HepG2 (cell line): Measurements from ENCODE around the gene FBF1. TPM values are rescaled to one million over a fixed set of nuclear protein-coding genes. Genes with fewer than 3 reads are reported as not detected.

Source experiments
- ATAC-seq: fragments of 200-7000 bp; cut with Tn5 transposase; 3 replicates; pipeline ENCODE4 v1.9.1; 2020; ENCODE audit warnings: mild to moderate bottlenecking, moderate library complexity
- BruUV-seq: library from RNA; stranded (reverse); fragments of 400-500 nt; replicated peaks from 2 replicates; lab custom pipeline; 2021; lab: Mats Ljungman, UMichigan
- CTCF ChIA-PET: fragments of 300-600 bp; formaldehyde crosslinking; extraction: SDS; loops from one replicate; lab custom pipeline; 2021; ENCODE audit warnings: low total read pairs, inconsistent platforms, low intra/inter-chr PET ratio; lab: Yijun Ruan, JAX
- POLR2A ChIA-PET: fragments of 350-600 bp; sonication (Branson Sonifier 250); formaldehyde crosslinking; loops from one replicate; lab custom pipeline; 2020; ENCODE audit warnings: antibody characterized with exemption, inconsistent platforms; lab: Yijun Ruan, JAX
- DNase-seq: peaks from one replicate; pipeline ENCODE4 v3.0.0-alpha.2; 2015; ENCODE audit warnings: low spot score
- FAIRE-seq: peaks from 3 replicates; lab custom pipeline; 2011; peaks lifted over from hg19 to GRCh38; lab: Jason Lieb, UNC
- H2AFZ ChIP-seq: one replicate; pipeline ENCODE4 v1.6.1; 2011; ENCODE audit warnings: low read length, inconsistent platforms
- H3K27ac ChIP-seq: fragments of 300-600 bp; 3 replicates; pipeline ENCODE4 v1.8.0; 2011; ENCODE audit warnings: mixed run types, mild to moderate bottlenecking, mixed read lengths, low read length, inconsistent platforms; ENCODE audit not compliant: insufficient read depth; ENCODE audit errors: extremely low read length
- H3K27me3 ChIP-seq, 2 experiments: fragments of 200-600 bp in 1 of 2; 2 replicates in 1 of 2; 3 replicates in 1 of 2; pipeline versions ENCODE4 v1.6.0 to v1.8.0; 2011; ENCODE audit warnings: low read length in 2 of 2, mild to moderate bottlenecking in 2 of 2, moderate library complexity in 2 of 2, inconsistent platforms in 1 of 2; ENCODE audit not compliant: insufficient read depth in 2 of 2, control insufficient read depth in 1 of 2
- H3K36me3 ChIP-seq, 2 experiments: fragments of 200-600 bp in 1 of 2; replicated peaks in 1 of 2; 2 replicates in 1 of 2; 3 replicates in 1 of 2; pipeline versions ENCODE4 v1.5.1 to v1.8.0; 2011; ENCODE audit warnings: low read length in 2 of 2, inconsistent platforms in 1 of 2; ENCODE audit not compliant: insufficient read depth in 2 of 2, control insufficient read depth in 1 of 2
- H3K4me1 ChIP-seq: 2 replicates; pipeline ENCODE4 v1.5.1; 2012; ENCODE audit warnings: low read length, inconsistent platforms; ENCODE audit not compliant: insufficient read depth
- H3K4me2 ChIP-seq: 2 replicates; pipeline ENCODE4 v1.6.0; 2011; ENCODE audit warnings: low read depth, low read length, inconsistent platforms
- H3K4me3 ChIP-seq, 3 experiments: fragments of 200-600 bp in 1 of 3; sonication (generic), shearing (Covaris generic) in 1 of 3; replicated peaks in 1 of 3; 2 replicates each; pipeline ENCODE4 v1.5.1; 2011 to 2016; ENCODE audit warnings: low read length in 3 of 3, inconsistent platforms in 2 of 3, low read depth in 2 of 3, mild to moderate bottlenecking in 2 of 3, control low read depth in 1 of 3, mixed read lengths in 1 of 3; ENCODE audit not compliant: insufficient read depth in 1 of 3
- H3K79me2 ChIP-seq: one replicate; pipeline ENCODE4 v1.6.1; 2011; ENCODE audit warnings: low read length, inconsistent platforms; ENCODE audit not compliant: insufficient read depth
- H3K9ac ChIP-seq: 2 replicates; pipeline ENCODE4 v1.6.0; 2011; ENCODE audit warnings: mild to moderate bottlenecking, low read depth, low read length, inconsistent platforms; ENCODE audit not compliant: insufficient read depth
- H3K9me3 ChIP-seq: 2 replicates; pipeline ENCODE4 v1.5.1; 2012; ENCODE audit warnings: mild to moderate bottlenecking, low read length
- H4K20me1 ChIP-seq: 2 replicates; pipeline ENCODE4 v1.6.0; 2011; ENCODE audit warnings: inconsistent platforms, mild to moderate bottlenecking, low read length, moderate library complexity; ENCODE audit not compliant: insufficient read depth
- CENPX ChIP-seq: sonication (generic); formaldehyde crosslinking; IDR thresholded peaks from 2 replicates; pipeline ENCODE4 v1.9.0; 2021; ENCODE audit warnings: mild to moderate bottlenecking, missing genetic modification reagents, moderate library complexity
- FOXO1 ChIP-seq: sonication (generic); formaldehyde crosslinking; IDR thresholded peaks from 2 replicates; pipeline ENCODE4 v1.4.0; 2020; ENCODE audit warnings: missing genetic modification reagents
- NBN ChIP-seq: fragments of 450-650 bp; conservative IDR thresholded peaks from 2 replicates; pipeline ENCODE4 v1.6.1; 2017
- RAD21 ChIP-seq: fragments of 450-650 bp; formaldehyde crosslinking; IDR thresholded peaks from 2 replicates; pipeline ENCODE4 v1.5.0; 2020; ENCODE audit warnings: mild to moderate bottlenecking
- RARG ChIP-seq: sonication (generic); formaldehyde crosslinking; IDR thresholded peaks from 2 replicates; pipeline ENCODE4 v1.4.0; 2020; ENCODE audit warnings: low read depth, mild to moderate bottlenecking, missing genetic modification reagents
- REXO4 ChIP-seq: sonication (generic); formaldehyde crosslinking; IDR thresholded peaks from 2 replicates; pipeline ENCODE4 v1.8.0; 2022; ENCODE audit warnings: missing genetic modification reagents, mild to moderate bottlenecking, borderline replicate concordance
- SMARCC2 ChIP-seq: fragments of 450-650 bp; IDR thresholded peaks from 2 replicates; pipeline ENCODE4 v1.6.1; 2017; ENCODE audit warnings: antibody characterized with exemption, mild to moderate bottlenecking
- SOX13 ChIP-seq, 3 experiments: fragments of 450-650 bp in 1 of 3; sonication (generic) in 1 of 3; formaldehyde crosslinking in 1 of 3; IDR thresholded peaks in 2 of 3; conservative IDR thresholded peaks in 1 of 3; 2 replicates each; pipeline versions ENCODE4 v1.5.0 to v1.6.1; 2016 to 2020; ENCODE audit warnings: antibody characterized with exemption in 1 of 3, mild to moderate bottlenecking in 1 of 3, missing compliant biosample characterization in 1 of 3, missing genetic modification reagents in 1 of 3, moderate library complexity in 1 of 3
- STAG1 ChIP-seq: sonication (generic); formaldehyde crosslinking; IDR thresholded peaks from 2 replicates; pipeline ENCODE4 v1.4.0; 2020; ENCODE audit warnings: missing genetic modification reagents
- ZC3H4 ChIP-seq: sonication (generic); formaldehyde crosslinking; IDR thresholded peaks from 2 replicates; pipeline ENCODE4 v1.4.0; 2020; ENCODE audit warnings: missing genetic modification reagents, borderline replicate concordance
- ZIK1 ChIP-seq: sonication (generic); formaldehyde crosslinking; IDR thresholded peaks from 2 replicates; pipeline ENCODE4 v1.5.0; 2020; ENCODE audit warnings: mild to moderate bottlenecking, low read depth, missing genetic modification reagents, borderline replicate concordance
- ZNF256 ChIP-seq: sonication (generic); formaldehyde crosslinking; conservative IDR thresholded peaks from 2 replicates; pipeline ENCODE4 v1.4.0; 2020; ENCODE audit warnings: missing genetic modification reagents
- ZNF274 ChIP-seq: sonication (generic); formaldehyde crosslinking; IDR thresholded peaks from 2 replicates; pipeline ENCODE4 v1.5.1; 2020; ENCODE audit warnings: mild to moderate bottlenecking, missing genetic modification reagents
- ZXDC ChIP-seq: sonication (generic); formaldehyde crosslinking; IDR thresholded peaks from 2 replicates; pipeline ENCODE4 v1.5.0; 2020; ENCODE audit warnings: mild to moderate bottlenecking, missing genetic modification reagents
- WGBS: methylation state at CpG from one replicate; pipeline ENCODE4 v1.1.6; 2017; ENCODE audit warnings: low lambda C conversion rate; 5-methylcytosine and 5-hydroxymethylcytosine counted together
- in situ Hi-C: cut with HindIII; loops from 2 replicates; pipeline ENCODE4 v1.10.0; 2017; ENCODE audit warnings: low pct_unique_long_range_greater_than_20kb; ENCODE audit not compliant: extremely low pct_ligation_motif_present
- intact Hi-C: fragments of 100-400 bp; cut with micrococcal nuclease; formaldehyde crosslinking; loops from one replicate; pipeline ENCODE4 v1.10.0; 2022; ENCODE audit not compliant: unreplicated experiment
- polyA plus RNA-seq, 8 experiments: library from polyadenylated mRNA; depleted of rRNA in 3 of 8; stranded (reverse) in 7 of 8; unstranded in 1 of 8; fragments of >200 nt; fragmentation: Illumina TruSeq in 4 of 8; extraction: Trizol in 4 of 8; gene quantifications; 2 replicates each; pipeline versions ENCODE4 v1.2.1 to v1.2.3, GENCODE V29; 2011 to 2016; ENCODE audit warnings: low read depth in 4 of 8, missing spikeins in 1 of 8, mixed read lengths in 1 of 8; ENCODE audit not compliant: insufficient read depth in 1 of 8
- total RNA-seq, 5 experiments: library from RNA; depleted of rRNA; stranded (reverse); fragments of >200 nt; fragmentation: Illumina TruSeq; extraction: Trizol; gene quantifications; 2 replicates each; pipeline ENCODE4 v1.2.3, GENCODE V29; 2016; ENCODE audit warnings: low read depth in 1 of 5
- TF ChIP-seq, protein P1 (sequence below): sonication (generic); formaldehyde crosslinking; IDR thresholded peaks from 2 replicates; pipeline ENCODE4 v1.4.0; 2020; ENCODE audit warnings: mild to moderate bottlenecking, missing genetic modification reagents
- TF ChIP-seq, protein P2 (sequence below): sonication (generic); formaldehyde crosslinking; IDR thresholded peaks from 2 replicates; pipeline ENCODE4 v1.4.0; 2020; ENCODE audit warnings: missing genetic modification reagents
- TF ChIP-seq, protein P3 (sequence below): IDR thresholded peaks from 2 replicates; pipeline ENCODE4 v1.6.1; 2016; ENCODE audit warnings: missing genetic modification reagents, missing compliant biosample characterization
- TF ChIP-seq, protein P4 (sequence below): sonication (generic); formaldehyde crosslinking; IDR thresholded peaks from 2 replicates; pipeline ENCODE4 v1.4.0; 2020; ENCODE audit warnings: missing genetic modification reagents

Gene FBF1
- total and polyA plus RNA-seq, 2 of the 13 experiments (the other 11 are each of a cell fraction or from before 2014, with no cell fraction given), result 2.4 to 8.1 TPM

DNA sequence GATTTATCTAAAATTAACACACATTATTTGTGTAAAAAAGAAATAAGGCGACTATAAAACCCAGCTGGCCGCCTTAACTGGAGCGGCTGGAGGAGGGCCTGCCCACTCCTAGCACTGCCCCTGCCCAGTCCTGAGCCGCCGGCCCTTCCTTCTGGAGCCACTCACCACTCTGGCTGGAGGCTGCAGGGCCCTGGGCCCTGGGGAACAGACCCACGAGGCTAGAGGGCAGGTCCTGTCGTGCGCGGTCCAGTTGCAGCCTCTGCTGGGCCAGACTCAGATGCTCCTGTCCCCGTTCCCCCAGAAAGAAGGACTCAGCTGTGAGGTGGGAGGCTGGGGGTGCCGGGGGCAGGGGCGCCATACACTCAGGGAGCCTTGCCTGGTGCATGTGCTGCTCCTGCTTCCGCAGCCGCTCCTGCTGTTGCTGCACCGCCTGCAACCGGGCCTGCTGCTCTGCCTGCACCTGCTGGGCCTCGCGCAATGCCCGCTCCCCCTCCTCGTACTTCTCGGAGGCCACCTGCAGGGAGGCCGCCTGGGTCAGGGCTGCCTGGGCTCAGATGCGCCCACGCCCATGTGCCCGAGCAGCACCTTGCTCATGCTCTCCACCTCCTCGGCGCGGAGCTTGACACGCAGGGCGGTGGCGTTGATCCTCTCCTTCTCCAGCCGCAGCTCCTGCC, 27.2 kb downstream of the FBF1 start:
- Histone ChIP-seq H3K4me3 (no peak overlapping the region), H3K27me3 (no peaks in the 10 kb centered on the region), H4K20me1 (no peaks in the 10 kb centered on the region), H3K4me1 (peaks cover 28% of the 10 kb centered on the region), H3K9ac (no peak overlapping the region), H3K79me2 (no peaks in the 10 kb centered on the region), H3K4me2 (no peak overlapping the region), H2AFZ (no peak overlapping the region)
- ChIA-PET CTCF (no interaction called here), POLR2A (interaction anchor here (2.7 kb wide), 1 partner anchor 9 kb away, joined by 12 read pairs; the partner anchor contains the start of gene MRPL38)
- ATAC-seq (no peak), DNase-seq (no peak)
- 94% methylated on average over 26 of the region's 32 CpGs for WGBS
- no TSS peak for BruUV-seq
- TF ChIP-seq ZXDC (CRISPR knock-in tag) (no peak), ZNF256 (CRISPR knock-in tag) (no peak), SMARCC2 (no peak), SOX13 (IDR thresholded peaks at IDR 0.05) (no peak), SOX13 (CRISPR knock-in tag; conservative IDR thresholded peaks at IDR 0.05 in 1 of 2, IDR thresholded peaks at IDR 0.05 in 1 of 2) (no peak), REXO4 (no peak), CENPX (CRISPR knock-in tag) (no peak), STAG1 (no peak), ZC3H4 (CRISPR knock-in tag) (no peak), ZNF274 (no peak), FOXO1 (no peak), NBN (no peak), ZIK1 (CRISPR knock-in tag) (no peak), RAD21 (CRISPR knock-in tag) (no peak), RARG (CRISPR knock-in tag) (no peak)
- TF ChIP-seq, protein P1, sequence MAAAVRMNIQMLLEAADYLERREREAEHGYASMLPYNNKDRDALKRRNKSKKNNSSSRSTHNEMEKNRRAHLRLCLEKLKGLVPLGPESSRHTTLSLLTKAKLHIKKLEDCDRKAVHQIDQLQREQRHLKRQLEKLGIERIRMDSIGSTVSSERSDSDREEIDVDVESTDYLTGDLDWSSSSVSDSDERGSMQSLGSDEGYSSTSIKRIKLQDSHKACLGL (CRISPR knock-in tag), result no peak
- TF ChIP-seq, protein P2, sequence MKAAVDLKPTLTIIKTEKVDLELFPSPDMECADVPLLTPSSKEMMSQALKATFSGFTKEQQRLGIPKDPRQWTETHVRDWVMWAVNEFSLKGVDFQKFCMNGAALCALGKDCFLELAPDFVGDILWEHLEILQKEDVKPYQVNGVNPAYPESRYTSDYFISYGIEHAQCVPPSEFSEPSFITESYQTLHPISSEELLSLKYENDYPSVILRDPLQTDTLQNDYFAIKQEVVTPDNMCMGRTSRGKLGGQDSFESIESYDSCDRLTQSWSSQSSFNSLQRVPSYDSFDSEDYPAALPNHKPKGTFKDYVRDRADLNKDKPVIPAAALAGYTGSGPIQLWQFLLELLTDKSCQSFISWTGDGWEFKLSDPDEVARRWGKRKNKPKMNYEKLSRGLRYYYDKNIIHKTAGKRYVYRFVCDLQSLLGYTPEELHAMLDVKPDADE (CRISPR knock-in tag), result no peak
- TF ChIP-seq, protein P3, sequence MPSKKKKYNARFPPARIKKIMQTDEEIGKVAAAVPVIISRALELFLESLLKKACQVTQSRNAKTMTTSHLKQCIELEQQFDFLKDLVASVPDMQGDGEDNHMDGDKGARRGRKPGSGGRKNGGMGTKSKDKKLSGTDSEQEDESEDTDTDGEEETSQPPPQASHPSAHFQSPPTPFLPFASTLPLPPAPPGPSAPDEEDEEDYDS, result no peak
- TF ChIP-seq, protein P4, sequence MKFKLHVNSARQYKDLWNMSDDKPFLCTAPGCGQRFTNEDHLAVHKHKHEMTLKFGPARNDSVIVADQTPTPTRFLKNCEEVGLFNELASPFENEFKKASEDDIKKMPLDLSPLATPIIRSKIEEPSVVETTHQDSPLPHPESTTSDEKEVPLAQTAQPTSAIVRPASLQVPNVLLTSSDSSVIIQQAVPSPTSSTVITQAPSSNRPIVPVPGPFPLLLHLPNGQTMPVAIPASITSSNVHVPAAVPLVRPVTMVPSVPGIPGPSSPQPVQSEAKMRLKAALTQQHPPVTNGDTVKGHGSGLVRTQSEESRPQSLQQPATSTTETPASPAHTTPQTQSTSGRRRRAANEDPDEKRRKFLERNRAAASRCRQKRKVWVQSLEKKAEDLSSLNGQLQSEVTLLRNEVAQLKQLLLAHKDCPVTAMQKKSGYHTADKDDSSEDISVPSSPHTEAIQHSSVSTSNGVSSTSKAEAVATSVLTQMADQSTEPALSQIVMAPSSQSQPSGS, result no peak
- TF ChIP-seq, all 625 proteins: peak for 0
- H3K36me3 ChIP-seq, result no peaks in the 10 kb centered on the region
- FAIRE-seq, result no peak
- H3K27ac ChIP-seq, result no peak overlapping the region
- intact Hi-C loops, result no loop called here
- in situ Hi-C loops, result no loop called here
- H3K9me3 ChIP-seq, result no peaks in the 10 kb centered on the region
